Nephron (organoid): ENCODE measurements around the gene GABRG3.

ENCODE experiments used
- H3K27ac Mint-ChIP-seq, 3 experiments: 2 replicates each; pipeline ENCODE4 v1.8.0; 2020; ENCODE audit warnings: mixed read lengths in 3 of 3, mild to moderate bottlenecking in 2 of 3, moderate library complexity in 1 of 3
- H3K27me3 Mint-ChIP-seq: 2 replicates; pipeline ENCODE4 v1.8.0; 2021; ENCODE audit warnings: low read depth, mild to moderate bottlenecking, moderate library complexity, mixed read lengths
- H3K36me3 Mint-ChIP-seq: 2 replicates; pipeline ENCODE4 v1.8.0; 2020; ENCODE audit warnings: low read depth, mixed read lengths
- H3K4me1 Mint-ChIP-seq: 2 replicates; pipeline ENCODE4 v1.8.0; 2020; ENCODE audit warnings: mixed read lengths
- H3K4me3 Mint-ChIP-seq, 3 experiments: 2 replicates each; pipeline ENCODE4 v1.8.0; 2020; ENCODE audit warnings: mild to moderate bottlenecking in 3 of 3, mixed read lengths in 3 of 3, moderate library complexity in 2 of 3
- H3K9me3 Mint-ChIP-seq: 2 replicates; pipeline ENCODE4 v1.8.0; 2020; ENCODE audit warnings: mixed read lengths
- CTCF ChIP-seq, 3 experiments: fragments of 200-600 bp; sonication (generic); IDR thresholded peaks; one replicate each; pipeline ENCODE4 v1.5.0; 2021; ENCODE audit warnings: antibody characterized with exemption in 3 of 3; ENCODE audit not compliant: unreplicated experiment in 3 of 3

Gene GABRG3

GRCh38 chr15:26945046-26945445, 25.9 kb upstream of the GABRG3 start:
- Mint-ChIP-seq H3K27me3 (peaks cover 19% of the 10 kb centered on the region), H3K9me3 (no peaks in the 10 kb centered on the region), H3K4me1 (peaks cover 37% of the 10 kb centered on the region), H3K27ac (peak overlapping the region in 2 of 3 experiments; percentile 82 to 85), H3K4me3 (no peak overlapping the region), H3K36me3 (no peaks in the 10 kb centered on the region)
- no peak for TF ChIP-seq CTCF (IDR thresholded peaks at IDR 0.05; ENCODE audit: unreplicated experiment in 3 of 3)

GRCh38 chr15:26950001-26950400, 21.0 kb upstream of the GABRG3 start:
- no peaks in the 10 kb centered on the region for H3K36me3 Mint-ChIP-seq
- TF ChIP-seq CTCF (IDR thresholded peaks at IDR 0.05; ENCODE audit: unreplicated experiment in 3 of 3): no peak
- H3K4me1 Mint-ChIP-seq: peaks cover 12% of the 10 kb centered on the region
- H3K4me3 Mint-ChIP-seq: no peak overlapping the region
- peaks cover 20% of the 10 kb centered on the region for H3K9me3 Mint-ChIP-seq
- peaks cover 16% of the 10 kb centered on the region for H3K27me3 Mint-ChIP-seq
- H3K27ac Mint-ChIP-seq: no peak overlapping the region

- H3K4me3 Mint-ChIP-seq: no peak overlapping the region
- H3K9me3 Mint-ChIP-seq: peaks cover 22% of the 10 kb centered on the region
- H3K36me3 Mint-ChIP-seq: no peaks in the 10 kb centered on the region
- peaks cover 4% of the 10 kb centered on the region for H3K27me3 Mint-ChIP-seq
- no peak overlapping the region for H3K27ac Mint-ChIP-seq
- H3K4me1 Mint-ChIP-seq: no peaks in the 10 kb centered on the region
- TF ChIP-seq CTCF (IDR thresholded peaks at IDR 0.05; ENCODE audit: unreplicated experiment in 3 of 3): no peak
Measured at GRCh38 chr15:26954403-26954802, 16.6 kb upstream of the GABRG3 start.

GRCh38 chr15:26967719-26968269, 3.2 kb upstream of the GABRG3 start:
- Mint-ChIP-seq H3K4me1 (peaks cover 10% of the 10 kb centered on the region), H3K4me3 (peak overlapping the region; percentile 81 to 90 (median 88)), H3K36me3 (no peaks in the 10 kb centered on the region), H3K27me3 (peaks cover 58% of the 10 kb centered on the region), H3K27ac (peak overlapping the region in 2 of 3 experiments; percentile 31 to 91), H3K9me3 (no peaks in the 10 kb centered on the region)
- no peak for TF ChIP-seq CTCF (IDR thresholded peaks at IDR 0.05; ENCODE audit: unreplicated experiment in 3 of 3)

GRCh38 chr15:26968806-26969205, 2.2 kb upstream of the GABRG3 start:
- H3K9me3 Mint-ChIP-seq: no peaks in the 10 kb centered on the region

More at GRCh38 chr15:26968806-26969205, 2.2 kb upstream of the GABRG3 start:
- no peak for TF ChIP-seq CTCF (IDR thresholded peaks at IDR 0.05; ENCODE audit: unreplicated experiment in 3 of 3)
- H3K4me1 Mint-ChIP-seq: peaks cover 10% of the 10 kb centered on the region
- peak overlapping the region; percentile 21 to 64 (median 41) for H3K4me3 Mint-ChIP-seq
- no peak overlapping the region for H3K27ac Mint-ChIP-seq
- H3K27me3 Mint-ChIP-seq: peaks cover 63% of the 10 kb centered on the region
- no peaks in the 10 kb centered on the region for H3K36me3 Mint-ChIP-seq
